ENCODE measurements around the gene DTNA.

Gene DTNA

GRCh38 chr18:34867520-34867919 lies 157.4 kb downstream of the DTNA start:
- CTCF ChIA-PET: no interaction called here
- POLR2A ChIA-PET (ENCODE audit: low non-redundant PET): no interaction called here
- H3K27ac ChIP-seq: no peak overlapping the region
- TF ChIP-seq CTCF (conservative IDR thresholded peaks at IDR 0.05; ENCODE audit: low read depth): no peak
- no peak for DNase-seq (ENCODE audit: low spot score)

- TF ChIP-seq CTCF (conservative IDR thresholded peaks at IDR 0.05; ENCODE audit: low read depth): no peak
- ChIA-PET POLR2A (ENCODE audit: low non-redundant PET) (no interaction called here), CTCF (interaction anchor here (0.5 kb wide), 1 partner anchor 358 kb away, joined by 3 read pairs; no protein-coding TSS in a partner anchor)
- H3K27ac ChIP-seq: no peak overlapping the region
- DNase-seq (ENCODE audit: low spot score): no peak
These were observed 160.6 kb downstream of the DTNA start for GRCh38 chr18:34870555-34871310.

GRCh38 chr18:34871435-34871834 lies 161.3 kb downstream of the DTNA start:
- no peak for DNase-seq (ENCODE audit: low spot score)
- POLR2A ChIA-PET (ENCODE audit: low non-redundant PET): no interaction called here
- H3K27ac ChIP-seq: no peak overlapping the region
- CTCF ChIA-PET: interaction anchor here (0.5 kb wide), 1 partner anchor 357 kb away, joined by 3 read pairs; no protein-coding TSS in a partner anchor
- no peak for TF ChIP-seq CTCF (conservative IDR thresholded peaks at IDR 0.05; ENCODE audit: low read depth)

- TF ChIP-seq CTCF (conservative IDR thresholded peaks at IDR 0.05; ENCODE audit: low read depth): no peak
- no peak overlapping the region for H3K27ac ChIP-seq
- POLR2A ChIA-PET (ENCODE audit: low non-redundant PET): no interaction called here
- CTCF ChIA-PET: no interaction called here
- DNase-seq (ENCODE audit: low spot score): no peak
These were observed 162.0 kb downstream of the DTNA start for GRCh38 chr18:34872066-34872465.

GRCh38 chr18:34873986-34874580 lies 164.0 kb downstream of the DTNA start:
- TF ChIP-seq CTCF (conservative IDR thresholded peaks at IDR 0.05; ENCODE audit: low read depth): no peak
- CTCF ChIA-PET: interaction anchor here (0.6 kb wide), 1 partner anchor 30 kb away, joined by 3 read pairs; no protein-coding TSS in a partner anchor
- POLR2A ChIA-PET (ENCODE audit: low non-redundant PET): no interaction called here
- no peak for DNase-seq (ENCODE audit: low spot score)
- H3K27ac ChIP-seq: no peak overlapping the region

- TF ChIP-seq CTCF (conservative IDR thresholded peaks at IDR 0.05; ENCODE audit: low read depth): no peak
- POLR2A ChIA-PET (ENCODE audit: low non-redundant PET): no interaction called here
- no peak overlapping the region for H3K27ac ChIP-seq
- CTCF ChIA-PET: no interaction called here
- DNase-seq (ENCODE audit: low spot score): no peak
These were observed 165.1 kb downstream of the DTNA start for GRCh38 chr18:34875150-34875549.

Data from RWPE1 (cell line).